LNCaP clone FGC (cell line): ENCODE results near the gene RAB3A.
"Not testable (repeated sequence)": the region's sequence is repeated elsewhere in the genome, so short reads cannot be mapped to it uniquely, and the experiment has no call there.

Experiments
- DNase-seq: peaks from one replicate; pipeline ENCODE4 v3.0.0-alpha.2; 2011; ENCODE audit warnings: low read depth
- H3K4me3 ChIP-seq: 2 replicates; pipeline ENCODE4 v1.5.1; 2011; ENCODE audit warnings: mild to moderate bottlenecking, low read depth, low read length, control low read depth
- TF ChIP-seq, protein P1 (sequence below): IDR thresholded peaks from 2 replicates; pipeline ENCODE4 v1.5.1; 2012; ENCODE audit warnings: mild to moderate bottlenecking; ENCODE audit not compliant: control insufficient read depth, insufficient read depth; ENCODE audit errors: extremely low read depth

Gene RAB3A

DNA sequence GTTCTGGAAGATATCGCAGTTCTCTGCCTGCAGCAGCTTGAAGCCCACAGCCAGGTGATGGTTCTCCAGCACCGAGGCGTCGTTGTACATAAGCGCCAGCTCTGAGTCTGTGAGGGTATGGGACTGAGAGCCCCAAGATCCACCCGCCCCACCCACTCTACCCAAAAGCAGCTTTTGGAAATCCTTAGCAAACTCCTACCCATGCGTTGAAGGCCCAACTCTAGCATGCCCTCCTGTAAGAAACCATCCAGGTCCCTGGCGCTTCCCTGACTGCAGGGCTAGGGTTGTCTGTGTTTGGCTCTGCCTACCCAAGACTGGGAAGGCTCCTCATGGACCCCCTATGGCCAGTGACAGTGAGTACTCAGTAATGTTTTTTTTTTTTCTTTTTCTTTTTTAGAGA is 12.9 kb upstream of the RAB3A start:
- H3K4me3 ChIP-seq, result no peak overlapping the region
- TF ChIP-seq, protein P1, sequence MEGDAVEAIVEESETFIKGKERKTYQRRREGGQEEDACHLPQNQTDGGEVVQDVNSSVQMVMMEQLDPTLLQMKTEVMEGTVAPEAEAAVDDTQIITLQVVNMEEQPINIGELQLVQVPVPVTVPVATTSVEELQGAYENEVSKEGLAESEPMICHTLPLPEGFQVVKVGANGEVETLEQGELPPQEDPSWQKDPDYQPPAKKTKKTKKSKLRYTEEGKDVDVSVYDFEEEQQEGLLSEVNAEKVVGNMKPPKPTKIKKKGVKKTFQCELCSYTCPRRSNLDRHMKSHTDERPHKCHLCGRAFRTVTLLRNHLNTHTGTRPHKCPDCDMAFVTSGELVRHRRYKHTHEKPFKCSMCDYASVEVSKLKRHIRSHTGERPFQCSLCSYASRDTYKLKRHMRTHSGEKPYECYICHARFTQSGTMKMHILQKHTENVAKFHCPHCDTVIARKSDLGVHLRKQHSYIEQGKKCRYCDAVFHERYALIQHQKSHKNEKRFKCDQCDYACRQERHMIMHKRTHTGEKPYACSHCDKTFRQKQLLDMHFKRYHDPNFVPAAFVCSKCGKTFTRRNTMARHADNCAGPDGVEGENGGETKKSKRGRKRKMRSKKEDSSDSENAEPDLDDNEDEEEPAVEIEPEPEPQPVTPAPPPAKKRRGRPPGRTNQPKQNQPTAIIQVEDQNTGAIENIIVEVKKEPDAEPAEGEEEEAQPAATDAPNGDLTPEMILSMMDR, result no peak
- no peak for DNase-seq

DNA sequence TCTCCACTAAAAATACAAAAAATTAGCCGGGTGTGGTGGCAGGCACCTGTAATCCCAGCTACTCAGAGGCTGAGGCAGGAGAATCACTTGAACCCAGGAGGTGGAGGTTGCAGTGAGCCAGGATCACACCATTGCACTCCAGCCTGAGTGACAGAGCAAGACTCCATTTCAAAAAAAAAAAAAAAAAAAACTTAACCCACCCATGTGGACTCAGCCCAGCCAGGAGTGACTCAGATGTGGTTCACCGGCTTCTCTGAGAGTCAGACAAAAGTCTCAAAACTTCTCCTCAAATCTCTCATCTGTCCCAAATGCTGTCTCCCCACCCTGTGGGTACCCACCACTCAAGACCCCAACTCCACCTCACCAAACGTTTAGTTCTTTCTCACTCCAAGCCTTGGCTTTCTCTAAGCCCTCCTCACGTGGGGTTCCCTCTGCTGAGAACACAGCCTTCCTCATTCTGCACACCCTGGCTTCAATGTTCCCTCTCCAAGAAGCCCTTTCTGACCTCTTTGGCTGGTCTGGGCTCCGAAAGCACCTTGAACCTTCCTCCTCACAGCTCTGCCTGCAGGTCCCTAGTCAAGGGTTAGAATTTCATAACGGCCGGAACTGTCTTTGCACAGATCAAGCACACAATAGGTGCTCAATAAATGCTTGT is 11.1 kb upstream of the RAB3A start:
- TF ChIP-seq, protein P1, result no peak
- no peak for DNase-seq

DNA sequence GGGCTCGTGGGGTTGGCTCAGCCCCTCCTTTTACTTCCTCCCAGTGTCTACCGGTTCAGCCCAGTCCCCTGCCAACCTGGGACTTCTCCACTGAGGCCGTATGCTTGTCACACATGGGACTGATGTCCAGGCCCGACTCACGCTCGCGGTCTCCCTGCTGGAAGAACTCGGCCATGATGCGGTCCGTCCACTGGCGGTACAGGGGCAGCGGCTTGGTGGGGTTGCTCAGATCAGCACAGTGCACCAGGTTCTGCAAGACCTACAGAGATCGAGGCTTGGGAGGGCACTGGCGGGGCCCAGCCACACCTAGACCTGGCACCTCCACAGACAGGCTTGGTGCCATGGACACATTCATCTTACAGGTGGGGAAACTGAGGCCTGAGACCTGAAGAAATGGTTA is 7.8 kb upstream of the RAB3A start:
- H3K4me3 ChIP-seq, result no peak overlapping the region
- no peak for DNase-seq
- TF ChIP-seq, protein P1, result no peak

More for the DNA sequence above, 11.1 kb upstream of the RAB3A start:
- no peak overlapping the region for H3K4me3 ChIP-seq

DNA sequence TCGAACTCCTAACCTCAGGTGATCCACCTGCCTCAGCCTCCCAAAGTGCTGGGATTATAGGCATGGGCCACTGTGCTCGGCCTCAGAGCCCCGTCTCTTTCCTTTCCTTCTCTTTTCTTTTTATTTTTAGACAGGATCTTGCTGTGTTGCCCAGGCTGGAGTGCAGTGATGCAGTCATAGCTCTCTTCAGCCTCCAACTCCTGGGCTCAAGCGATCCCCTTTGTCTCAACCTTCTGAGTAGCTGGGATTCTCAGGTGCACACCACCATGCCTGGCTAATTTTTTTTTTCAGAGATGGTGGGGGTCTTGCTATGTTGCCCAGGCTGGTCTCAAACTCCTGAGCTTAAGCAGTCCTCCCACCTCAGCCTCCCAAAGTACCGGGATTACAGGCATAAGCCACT is 6.1 kb upstream of the RAB3A start:
- H3K4me3 ChIP-seq, DNase-seq: not testable (repeated sequence)

DNA sequence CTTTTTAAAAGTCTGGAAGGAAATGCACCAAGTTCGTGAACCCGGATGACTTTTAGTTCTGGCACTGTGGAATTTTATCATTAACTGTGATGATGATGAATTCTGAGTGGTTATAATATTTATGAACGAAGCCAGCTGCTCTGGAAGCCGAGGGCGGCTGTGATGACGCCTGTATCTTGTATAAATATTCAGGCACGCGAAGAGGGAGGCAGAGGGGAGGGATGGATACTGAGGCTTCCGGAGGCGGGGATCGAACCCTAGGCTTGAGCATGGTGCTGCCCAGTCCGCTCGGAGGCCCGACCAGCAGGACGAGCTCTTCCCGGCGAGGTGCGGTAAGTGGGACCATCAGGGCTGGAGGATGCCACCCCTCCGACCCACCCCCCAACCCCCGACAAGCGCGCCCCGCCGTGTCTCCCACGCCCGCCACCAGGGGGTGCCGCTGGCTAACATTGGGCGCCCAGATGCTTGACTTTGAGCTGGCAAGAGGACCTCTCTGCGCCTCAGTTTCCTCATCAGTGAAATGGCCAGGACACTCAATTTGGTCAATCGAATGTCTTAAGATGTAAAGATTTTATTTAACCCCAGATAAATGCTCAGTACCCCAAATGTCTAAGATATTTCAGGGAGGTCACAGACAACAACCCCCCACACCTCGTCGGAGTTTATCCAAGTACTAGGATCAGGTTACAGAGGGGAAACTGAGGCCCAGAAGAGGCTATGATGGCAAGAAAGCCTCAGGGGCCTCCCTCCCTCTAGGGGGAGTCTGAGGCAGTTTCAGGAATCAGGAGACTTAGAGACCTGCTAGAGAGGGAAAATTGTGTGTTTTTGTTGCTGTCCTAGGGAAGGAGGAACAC is 4.5 kb upstream of the RAB3A start:
- H3K4me3 ChIP-seq, result no peak overlapping the region
- TF ChIP-seq, protein P1, result peak; percentile 67
- DNase-seq, result no peak

DNA sequence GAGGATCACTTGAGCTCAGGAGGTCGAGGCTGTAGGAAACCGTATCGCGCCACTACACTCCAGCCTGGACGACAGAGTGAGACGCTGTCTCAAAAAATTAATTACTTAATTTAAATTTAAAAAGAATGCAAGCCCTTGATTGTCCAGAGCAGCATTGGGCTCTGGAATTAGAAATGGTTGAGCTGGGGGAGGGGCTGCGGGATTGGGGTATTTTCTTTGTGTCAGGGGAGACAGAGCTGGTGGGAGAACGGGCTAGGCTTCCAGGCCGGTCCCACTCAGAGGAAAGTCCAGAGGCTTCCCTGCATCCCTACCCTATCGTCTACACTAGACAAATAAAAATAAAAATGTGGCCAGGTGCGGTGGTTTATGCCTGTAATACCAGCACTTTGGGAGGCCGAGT is 2.2 kb upstream of the RAB3A start:
- TF ChIP-seq, protein P1, result no peak
- DNase-seq, result no peak
- H3K4me3 ChIP-seq, result no peak overlapping the region

DNA sequence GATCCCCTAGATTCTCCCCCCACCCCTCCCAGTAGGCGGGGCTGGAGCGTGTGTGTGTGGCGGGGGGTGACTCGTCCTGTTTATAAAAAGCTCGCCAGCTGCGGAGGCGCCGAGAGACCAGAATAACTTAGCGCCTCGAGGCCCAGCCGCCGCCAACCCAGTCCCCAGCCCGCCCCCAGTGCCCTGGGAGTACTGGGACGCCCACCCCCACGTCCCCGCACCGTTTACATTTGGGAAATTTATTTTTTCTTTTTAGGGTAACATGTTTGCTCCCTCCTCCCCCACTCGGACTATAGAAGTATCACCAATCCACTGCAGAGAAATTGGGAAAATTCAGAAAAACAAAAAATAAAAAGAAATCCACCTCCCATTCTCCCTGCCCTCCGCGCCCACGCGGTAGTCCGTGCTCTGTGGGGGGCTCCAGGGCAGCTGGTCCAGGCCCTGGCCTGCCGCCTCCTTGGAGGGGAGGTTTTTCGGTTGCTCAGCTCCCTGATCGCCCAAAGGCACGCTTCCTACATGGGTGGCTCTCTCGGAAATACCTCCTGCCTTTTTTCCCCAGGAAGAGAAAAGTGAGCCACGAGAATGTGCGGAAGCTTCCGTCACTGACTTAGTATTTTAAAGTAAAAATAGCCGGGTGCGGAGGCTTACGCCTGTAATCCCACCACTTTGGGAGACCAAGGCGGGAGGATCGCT is 1.5 kb upstream of the RAB3A start:
- TF ChIP-seq, protein P1, result no peak
- no peak for DNase-seq
- peak overlapping the region; percentile 82 for H3K4me3 ChIP-seq
